GM18517 (cell line): ENCODE measurements around the gene LCN6.

Source experiments
- ATAC-seq: cut with Tn5 transposase; IDR thresholded peaks from one replicate; pipeline ENCODE4 v1.9.1; 2021; ENCODE audit warnings: mild to moderate bottlenecking, moderate library complexity; ENCODE audit not compliant: unreplicated experiment

LCN6 gene

GRCh38 chr9:136726631-136727191 lies 21.6 kb downstream of the LCN6 start:
- ATAC-seq = no peak

GRCh38 chr9:136726118-136726517 lies 22.2 kb downstream of the LCN6 start:
- no peak for ATAC-seq

GRCh38 chr9:136725612-136726011 lies 22.7 kb downstream of the LCN6 start:
- no peak for ATAC-seq

- no peak for ATAC-seq
Observed at GRCh38 chr9:136724772-136725171, 23.6 kb downstream of the LCN6 start.

GRCh38 chr9:136723989-136724388 lies 24.3 kb downstream of the LCN6 start:
- ATAC-seq = no peak

- ATAC-seq = no peak
Observed at GRCh38 chr9:136723362-136723976, 24.9 kb downstream of the LCN6 start.

- ATAC-seq = no peak
Observed at GRCh38 chr9:136722969-136723356, 25.4 kb downstream of the LCN6 start.

GRCh38 chr9:136722093-136722968 lies 26.0 kb downstream of the LCN6 start:
- ATAC-seq = no peak

GRCh38 chr9:136721339-136722092 lies 26.8 kb downstream of the LCN6 start:
- no peak for ATAC-seq

- ATAC-seq = no peak
Observed at GRCh38 chr9:136720898-136721338, 27.4 kb downstream of the LCN6 start.

- ATAC-seq = no peak
Observed at GRCh38 chr9:136720251-136720897, 28.0 kb downstream of the LCN6 start.

GRCh38 chr9:136719195-136719880 lies 29.0 kb downstream of the LCN6 start:
- ATAC-seq = no peak

GRCh38 chr9:136718345-136719194 lies 29.8 kb downstream of the LCN6 start:
- ATAC-seq = no peak

- no peak for ATAC-seq
Observed at GRCh38 chr9:136717399-136717798, 30.9 kb downstream of the LCN6 start.

- no peak for ATAC-seq
Observed at GRCh38 chr9:136714893-136715274, 33.4 kb downstream of the LCN6 start.

GRCh38 chr9:136714096-136714892 lies 34.0 kb downstream of the LCN6 start:
- ATAC-seq = no peak

- no peak for ATAC-seq
Observed at GRCh38 chr9:136713550-136713949, 34.8 kb downstream of the LCN6 start.
